Endodermal cell (in vitro differentiated cells): Measurements from ENCODE around the gene AHSP. TPM values are rescaled to one million over a fixed set of nuclear protein-coding genes. Genes with fewer than 3 reads are reported as not detected.

ENCODE experiments used
- DNase-seq: peaks from one replicate; pipeline ENCODE4 v3.0.0-alpha.2; 2017
- H3K27ac ChIP-seq: 2 replicates; pipeline ENCODE4 v1.5.1; 2013; ENCODE audit warnings: mild to moderate bottlenecking, low read depth, low read length, moderate library complexity
- H3K27me3 ChIP-seq: 2 replicates; pipeline ENCODE4 v1.6.1; 2013; ENCODE audit warnings: mild to moderate bottlenecking, low read length, moderate library complexity; ENCODE audit not compliant: insufficient read depth, control insufficient read depth, poor library complexity, severe bottlenecking
- H3K36me3 ChIP-seq: 2 replicates; pipeline ENCODE4 v1.7.0; 2013; ENCODE audit warnings: mild to moderate bottlenecking, low read length, moderate library complexity; ENCODE audit not compliant: control insufficient read depth, insufficient read depth
- H3K4me1 ChIP-seq: one replicate; pipeline ENCODE4 v1.7.0; 2013; ENCODE audit warnings: low read length; ENCODE audit not compliant: control insufficient read depth, insufficient read depth
- H3K4me3 ChIP-seq: 2 replicates; pipeline ENCODE4 v1.5.1; 2013; ENCODE audit warnings: mild to moderate bottlenecking, low read length, moderate library complexity
- H3K9ac ChIP-seq: 2 replicates; pipeline ENCODE4 v1.6.1; 2013; ENCODE audit warnings: mild to moderate bottlenecking, low read length, moderate library complexity; ENCODE audit not compliant: poor library complexity, severe bottlenecking; ENCODE audit errors: extremely low read depth
- H3K9me3 ChIP-seq: 2 replicates; pipeline ENCODE4 v1.6.1; 2013; ENCODE audit warnings: mild to moderate bottlenecking, low read length, moderate library complexity; ENCODE audit not compliant: control insufficient read depth
- H3K27ac Mint-ChIP-seq: 2 replicates; pipeline ENCODE4 v1.8.0; 2020; ENCODE audit warnings: mixed read lengths
- H3K27me3 Mint-ChIP-seq: 2 replicates; pipeline ENCODE4 v1.8.0; 2021; ENCODE audit warnings: mild to moderate bottlenecking, mixed read lengths; ENCODE audit not compliant: insufficient read depth
- H3K36me3 Mint-ChIP-seq: 2 replicates; pipeline ENCODE4 v1.8.0; 2020; ENCODE audit warnings: low read depth, mixed read lengths
- H3K4me1 Mint-ChIP-seq: 2 replicates; pipeline ENCODE4 v1.8.0; 2020; ENCODE audit warnings: mixed read lengths
- H3K4me3 Mint-ChIP-seq: 2 replicates; pipeline ENCODE4 v1.8.0; 2020; ENCODE audit warnings: mild to moderate bottlenecking, moderate library complexity, mixed read lengths
- H3K9me3 Mint-ChIP-seq: 2 replicates; pipeline ENCODE4 v1.8.0; 2020; ENCODE audit warnings: mild to moderate bottlenecking, mixed read lengths
- CTCF ChIP-seq: fragments of 200-600 bp; sonication (generic); conservative IDR thresholded peaks from 2 replicates; pipeline ENCODE4 v1.5.0; 2021; ENCODE audit warnings: antibody characterized with exemption, mild to moderate bottlenecking
- WGBS, 2 experiments: methylation state at CpG; one replicate each; pipeline versions ENCODE4 v1.1.5 to v1.1.7; 2013; ENCODE audit warnings: missing lambda C conversion rate in 2 of 2, mixed read lengths in 1 of 2; ENCODE audit not compliant: insufficient coverage in 1 of 2, insufficient read length in 1 of 2; 5-methylcytosine and 5-hydroxymethylcytosine counted together
- total RNA-seq, 2 donors: library from RNA; stranded (reverse); fragmentation: NEBNext Ultra II Directional in 1 of 2; extraction: Animal tissue kit (Norgen Biotek cat#: 25700) in 1 of 2; gene quantifications; 2 replicates in 1 of 2; 3 replicates in 1 of 2; pipeline ENCODE4 v1.2.1, GENCODE V29; 2021

AHSP gene
- total RNA-seq, 2 donors from 2014 or later = not detected

- Histone ChIP-seq H3K36me3 (peaks cover 13% of the 10 kb centered on the region), H3K9ac (no peak overlapping the region), H3K4me1 (no peaks in the 10 kb centered on the region), H3K4me3 (no peak overlapping the region), H3K27ac (no peak overlapping the region), H3K9me3 (no peaks in the 10 kb centered on the region), H3K27me3 (peaks cover 7% of the 10 kb centered on the region)
- no peaks in the 10 kb centered on the region for H3K4me1 Mint-ChIP-seq
- peaks cover 14% of the 10 kb centered on the region for H3K27me3 Mint-ChIP-seq
- 92 to 100% methylated on average over 9 to 18 of the region's 18 CpGs for WGBS, 2 experiments
- no peak overlapping the region for H3K27ac Mint-ChIP-seq
- H3K4me3 Mint-ChIP-seq = no peak overlapping the region
- peaks cover 62% of the 10 kb centered on the region for H3K36me3 Mint-ChIP-seq
- TF ChIP-seq CTCF = no peak
- H3K9me3 Mint-ChIP-seq = no peaks in the 10 kb centered on the region
- DNase-seq = no peak
Measured at GRCh38 chr16:31493506-31494125, 34.1 kb upstream of the AHSP start.

- no peaks in the 10 kb centered on the region for H3K27me3 Mint-ChIP-seq
- Histone ChIP-seq H3K36me3 (peaks cover 20% of the 10 kb centered on the region), H3K27ac (no peak overlapping the region), H3K4me1 (no peaks in the 10 kb centered on the region), H3K9ac (no peak overlapping the region), H3K27me3 (no peaks in the 10 kb centered on the region), H3K4me3 (no peak overlapping the region), H3K9me3 (no peaks in the 10 kb centered on the region)
- WGBS, 2 experiments = 93 to 98% methylated on average over 6 to 10 of the region's 10 CpGs
- peaks cover 52% of the 10 kb centered on the region for H3K36me3 Mint-ChIP-seq
- TF ChIP-seq CTCF = no peak
- H3K9me3 Mint-ChIP-seq = no peaks in the 10 kb centered on the region
- H3K27ac Mint-ChIP-seq = no peak overlapping the region
- H3K4me1 Mint-ChIP-seq = peaks cover 1% of the 10 kb centered on the region
- no peak overlapping the region for H3K4me3 Mint-ChIP-seq
- DNase-seq = no peak
Measured at GRCh38 chr16:31496670-31497069, 31.0 kb upstream of the AHSP start.

- peaks cover 20% of the 10 kb centered on the region for H3K36me3 ChIP-seq
- no peak for TF ChIP-seq CTCF
- no peaks in the 10 kb centered on the region for H3K27me3 ChIP-seq
- no peaks in the 10 kb centered on the region for H3K9me3 ChIP-seq
- H3K9me3 Mint-ChIP-seq = no peaks in the 10 kb centered on the region
- H3K27ac Mint-ChIP-seq = no peak overlapping the region
- H3K27ac ChIP-seq = no peak overlapping the region
- H3K9ac ChIP-seq = no peak overlapping the region
- no peak overlapping the region for H3K4me3 Mint-ChIP-seq
- WGBS, 2 experiments = 94 to 100% methylated on average over 3 to 8 of the region's 8 CpGs
- no peaks in the 10 kb centered on the region for H3K4me1 ChIP-seq
- no peaks in the 10 kb centered on the region for H3K27me3 Mint-ChIP-seq
- peaks cover 5% of the 10 kb centered on the region for H3K4me1 Mint-ChIP-seq
- H3K36me3 Mint-ChIP-seq = peaks cover 34% of the 10 kb centered on the region
- no peak for DNase-seq
- H3K4me3 ChIP-seq = no peak overlapping the region
Measured at GRCh38 chr16:31498493-31498892, 29.2 kb upstream of the AHSP start.
